Measurements from ENCODE around the gene MAFG. TPM values are rescaled to one million over a fixed set of nuclear protein-coding genes. Genes with fewer than 3 reads are reported as not detected.

Gene MAFG
- total and polyA plus RNA-seq, 9 of the 15 experiments (the other 6 are each of a cell fraction or from before 2014, with no cell fraction given): 1.1 to 58.1 (median 24.9) TPM

- peak; percentile 80 for TF ChIP-seq CTCFL (IDR thresholded peaks at IDR 0.05; ENCODE audit: borderline replicate concordance, insufficient read depth, low read depth, low read length, poor library complexity, severe bottlenecking)
- TF ChIP-seq CREBBP (IDR thresholded peaks at IDR 0.05; ENCODE audit: low read depth, low read length): no peak
- no peak for TF ChIP-seq ATF1 (CRISPR knock-in tag; IDR thresholded peaks at IDR 0.05)
- peak; percentile 19; the same call in 1 of the 2 replicates for TF ChIP-seq ATF1 (tag; IDR thresholded peaks at IDR 0.05)
- no peak for TF ChIP-seq U2AF1 (optimal IDR thresholded peaks at IDR 0.05; ENCODE audit: low read depth, low read length)
- TF ChIP-seq ZNF583 (CRISPR knock-in tag; IDR thresholded peaks at IDR 0.05): 0 out of 2 replicates have a peak, but pooled peaks have one; percentile 9
- TF ChIP-seq ZNF175 (CRISPR knock-in tag; IDR thresholded peaks at IDR 0.05; ENCODE audit: low read depth): no peak
- peak; percentile 84 for TF ChIP-seq REST (IDR thresholded peaks at IDR 0.05; ENCODE audit: borderline replicate concordance)
- TF ChIP-seq REST (CRISPR knock-in tag; IDR thresholded peaks at IDR 0.05; ENCODE audit: low read depth): no peak
- TF ChIP-seq ZNF655 (CRISPR knock-in tag; IDR thresholded peaks at IDR 0.05): no peak
- TF ChIP-seq ATF2 (CRISPR knock-in tag; IDR thresholded peaks at IDR 0.05): no peak
- TF ChIP-seq ILF3 (IDR thresholded peaks at IDR 0.05; ENCODE audit: borderline replicate concordance): 0 out of 2 replicates have a peak, but pooled peaks have one; percentile 65
- TF ChIP-seq RUNX1 (IDR thresholded peaks at IDR 0.05; ENCODE audit: low read depth): no peak
- no peak; the same call in 1 of the 2 replicates for TF ChIP-seq KDM2B (CRISPR knock-in tag; IDR thresholded peaks at IDR 0.05)
- TF ChIP-seq SUPT5H (IDR thresholded peaks at IDR 0.05): no peak
Measured at GRCh38 chr17:81959362-81960129, 32.0 kb upstream of the MAFG start (continued).
